ENCODE measurements around the gene PEF1.

DNA sequence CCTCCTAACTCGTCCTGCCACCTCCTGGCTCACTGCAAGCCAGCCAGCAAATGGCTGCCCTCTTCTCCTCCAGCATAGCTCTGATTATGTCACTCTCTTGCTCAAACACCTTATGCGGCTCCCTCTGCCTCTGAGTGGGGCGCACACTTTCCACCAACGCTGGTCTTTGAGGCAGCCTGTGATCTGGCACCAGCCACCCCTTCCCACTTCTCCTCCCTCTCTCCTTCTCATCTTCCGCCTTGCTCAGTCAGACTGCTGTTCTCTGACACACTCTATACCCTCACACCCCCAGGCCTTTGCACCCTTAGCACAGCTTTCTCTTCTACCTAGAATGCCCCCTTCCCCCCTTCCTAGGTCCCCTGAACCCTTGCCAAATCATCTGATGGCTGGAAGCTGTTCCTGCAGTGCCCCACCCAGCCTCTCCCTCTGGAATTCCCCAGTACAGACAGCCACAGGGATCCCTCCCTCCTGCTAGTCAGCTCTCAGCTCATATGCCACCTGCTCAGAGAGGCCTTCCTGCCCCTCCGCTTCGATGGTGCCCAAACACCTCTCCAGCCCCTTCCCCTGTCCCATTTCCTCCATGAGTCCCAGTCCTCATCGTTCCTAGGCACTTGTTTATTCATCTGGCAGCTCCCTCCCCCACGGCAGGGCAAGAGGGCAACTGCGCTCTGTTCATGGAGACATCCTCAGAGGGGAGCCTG, 21.7 kb upstream of the PEF1 start:
- TF ChIP-seq, protein P1, sequence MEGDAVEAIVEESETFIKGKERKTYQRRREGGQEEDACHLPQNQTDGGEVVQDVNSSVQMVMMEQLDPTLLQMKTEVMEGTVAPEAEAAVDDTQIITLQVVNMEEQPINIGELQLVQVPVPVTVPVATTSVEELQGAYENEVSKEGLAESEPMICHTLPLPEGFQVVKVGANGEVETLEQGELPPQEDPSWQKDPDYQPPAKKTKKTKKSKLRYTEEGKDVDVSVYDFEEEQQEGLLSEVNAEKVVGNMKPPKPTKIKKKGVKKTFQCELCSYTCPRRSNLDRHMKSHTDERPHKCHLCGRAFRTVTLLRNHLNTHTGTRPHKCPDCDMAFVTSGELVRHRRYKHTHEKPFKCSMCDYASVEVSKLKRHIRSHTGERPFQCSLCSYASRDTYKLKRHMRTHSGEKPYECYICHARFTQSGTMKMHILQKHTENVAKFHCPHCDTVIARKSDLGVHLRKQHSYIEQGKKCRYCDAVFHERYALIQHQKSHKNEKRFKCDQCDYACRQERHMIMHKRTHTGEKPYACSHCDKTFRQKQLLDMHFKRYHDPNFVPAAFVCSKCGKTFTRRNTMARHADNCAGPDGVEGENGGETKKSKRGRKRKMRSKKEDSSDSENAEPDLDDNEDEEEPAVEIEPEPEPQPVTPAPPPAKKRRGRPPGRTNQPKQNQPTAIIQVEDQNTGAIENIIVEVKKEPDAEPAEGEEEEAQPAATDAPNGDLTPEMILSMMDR (IDR thresholded peaks at IDR 0.05 in 4 of 5, conservative IDR thresholded peaks at IDR 0.05 in 1 of 5) = no peak
- TF ChIP-seq POLR2A (IDR thresholded peaks at IDR 0.05) = no peak
